Adrenal gland (tissue), 12 donors: ENCODE results near the gene FGD4. TPM values are rescaled to one million over a fixed set of nuclear protein-coding genes. Genes with fewer than 3 reads are reported as not detected.

ENCODE experiments used
- DNase-seq, 7 donors: peaks; one replicate each; pipeline ENCODE4 v3.0.0-alpha.2; 2019 to 2020
- H3K27ac ChIP-seq, 5 donors: fragments of 200-600 bp; sonication (generic) in 4 of 5; 1 replicate in 3 of 5; 2 replicates in 2 of 5; pipeline versions ENCODE4 v1.5.1 to v1.8.0; 2016 to 2020; ENCODE audit warnings: mild to moderate bottlenecking in 1 of 5
- H3K27me3 ChIP-seq: fragments of 200-600 bp; 2 replicates; pipeline ENCODE4 v1.8.0; 2021
- H3K36me3 ChIP-seq, 2 donors: fragments of 200-600 bp; replicated peaks in 1 of 2; 1 replicate in 1 of 2; 2 replicates in 1 of 2; pipeline versions ENCODE4 v1.5.1 to v1.8.0; 2018 to 2022
- H3K4me1 ChIP-seq, 2 donors: fragments of 200-600 bp; replicated peaks in 1 of 2; 1 replicate in 1 of 2; 2 replicates in 1 of 2; pipeline versions ENCODE4 v1.5.1 to v1.8.0; 2018 to 2021
- H3K4me3 ChIP-seq, 4 donors: fragments of 200-600 bp; sonication (generic) in 3 of 4; one replicate each; pipeline ENCODE4 v1.5.1; 2016 to 2018
- H3K9me3 ChIP-seq, 3 donors: fragments of 200-600 bp; sonication (generic) in 1 of 3; replicated peaks in 1 of 3; 1 replicate in 2 of 3; 2 replicates in 1 of 3; pipeline versions ENCODE4 v1.5.1 to v1.8.0; 2016 to 2021
- POLR2A ChIP-seq, 2 donors: fragments of 450-650 bp; IDR thresholded peaks; one replicate each; pipeline ENCODE4 v1.6.1; 2017; ENCODE audit warnings: antibody characterized with exemption in 2 of 2, mild to moderate bottlenecking in 2 of 2, moderate library complexity in 1 of 2
- WGBS, 4 donors: extraction: QIAGEN DNeasy Blood & Tissue Kit in 2 of 4; methylation state at CpG; one replicate each; pipeline versions ENCODE4 v1.1.5 to v1.1.7; 2013 to 2017; 5-methylcytosine and 5-hydroxymethylcytosine counted together
- intact Hi-C, 2 donors: fragments of 100-400 bp; cut with DNase I; formaldehyde crosslinking; loops; one replicate each; pipeline versions ENCODE4 v1.14.1 to v1.15.0; 2022 to 2023
- polyA plus RNA-seq, 3 donors: library from polyadenylated mRNA; stranded (reverse); fragments of 200-250 nt in 2 of 3; fragments of 350-450 nt in 1 of 3; fragmentation: Illumina TruSeq in 1 of 3; extraction: RNeasy Lipid Tissue Mini Kit (QIAGEN cat#74804) in 1 of 3; gene quantifications; one replicate each; pipeline ENCODE4 v1.2.3, GENCODE V29; 2013 to 2014
- total RNA-seq, 9 donors: library from RNA; depleted of rRNA in 4 of 9; stranded (reverse); fragments of >200 nt in 4 of 9; fragments of 120-200 nt in 1 of 9; fragmentation: NEBNext Ultra II Directional in 1 of 9; extraction: Animal tissue kit (Norgen Biotek cat#: 25700) in 1 of 9; gene quantifications; one replicate each; pipeline versions ENCODE4 v1.1.0 to v1.2.4, GENCODE V29; 2013 to 2023
- TF ChIP-seq, protein P1 (sequence below), 6 experiments: fragments of 450-650 bp in 4 of 6; fragments of 200-600 bp in 2 of 6; sonication (generic) in 1 of 6; IDR thresholded peaks; 1 replicate in 5 of 6; 2 replicates in 1 of 6; pipeline versions ENCODE4 v1.5.1 to v1.8.0; 2016 to 2021; ENCODE audit warnings: antibody characterized with exemption in 6 of 6, mild to moderate bottlenecking in 2 of 6, moderate library complexity in 1 of 6
- donor health status: healthy with polysubstance abuse.
- donor health status: Bipolar disorder and iron deficiency.
- donor health status: DM: yes; HTN: yes; CAD: no.
- donor health status: DM: no; HTN: no; CAD: no.
- donor health status: DM: no; HTN: no; CAD: no.
- donor health status: DM: yes; HTN: yes; CAD: no.

Gene FGD4
- total and polyA plus RNA-seq, 12 donors, result 1.7 to 38.5 (median 16.6) TPM

DNA sequence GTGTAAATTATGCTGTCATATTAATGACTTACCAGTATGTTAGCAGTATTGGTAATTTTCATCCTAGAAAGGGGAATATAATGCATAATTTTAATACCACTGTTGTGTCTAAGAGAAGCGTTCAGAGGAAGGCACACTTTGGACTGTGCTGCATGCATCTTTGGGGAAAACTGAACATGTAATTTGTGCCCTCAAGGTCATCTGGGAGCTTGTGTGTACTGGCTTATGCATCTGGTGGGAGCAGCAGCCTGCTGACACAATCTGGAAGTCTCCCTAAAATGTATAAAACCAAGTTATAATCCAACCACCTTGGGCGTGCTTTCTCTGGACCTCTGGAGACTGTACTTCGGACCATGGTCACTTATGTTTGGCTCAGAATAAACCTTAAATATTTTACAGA is 14.1 kb downstream of the FGD4 start:
- H3K27ac ChIP-seq, result no peak overlapping the region
- no peaks in the 10 kb centered on the region for H3K9me3 ChIP-seq
- TF ChIP-seq POLR2A (IDR thresholded peaks at IDR 0.05), result no peak
- TF ChIP-seq, protein P1, sequence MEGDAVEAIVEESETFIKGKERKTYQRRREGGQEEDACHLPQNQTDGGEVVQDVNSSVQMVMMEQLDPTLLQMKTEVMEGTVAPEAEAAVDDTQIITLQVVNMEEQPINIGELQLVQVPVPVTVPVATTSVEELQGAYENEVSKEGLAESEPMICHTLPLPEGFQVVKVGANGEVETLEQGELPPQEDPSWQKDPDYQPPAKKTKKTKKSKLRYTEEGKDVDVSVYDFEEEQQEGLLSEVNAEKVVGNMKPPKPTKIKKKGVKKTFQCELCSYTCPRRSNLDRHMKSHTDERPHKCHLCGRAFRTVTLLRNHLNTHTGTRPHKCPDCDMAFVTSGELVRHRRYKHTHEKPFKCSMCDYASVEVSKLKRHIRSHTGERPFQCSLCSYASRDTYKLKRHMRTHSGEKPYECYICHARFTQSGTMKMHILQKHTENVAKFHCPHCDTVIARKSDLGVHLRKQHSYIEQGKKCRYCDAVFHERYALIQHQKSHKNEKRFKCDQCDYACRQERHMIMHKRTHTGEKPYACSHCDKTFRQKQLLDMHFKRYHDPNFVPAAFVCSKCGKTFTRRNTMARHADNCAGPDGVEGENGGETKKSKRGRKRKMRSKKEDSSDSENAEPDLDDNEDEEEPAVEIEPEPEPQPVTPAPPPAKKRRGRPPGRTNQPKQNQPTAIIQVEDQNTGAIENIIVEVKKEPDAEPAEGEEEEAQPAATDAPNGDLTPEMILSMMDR (IDR thresholded peaks at IDR 0.05), result no peak
- H3K36me3 ChIP-seq, result no peaks in the 10 kb centered on the region
- H3K27me3 ChIP-seq, result no peaks in the 10 kb centered on the region
- DNase-seq, result no peak
- WGBS, 4 donors, result 64 to 74% (median 70%) methylated on average over 3 of the region's 3 CpGs
- intact Hi-C loops, result no loop called here
- H3K4me1 ChIP-seq, result no peaks in the 10 kb centered on the region
- no peak overlapping the region for H3K4me3 ChIP-seq

DNA sequence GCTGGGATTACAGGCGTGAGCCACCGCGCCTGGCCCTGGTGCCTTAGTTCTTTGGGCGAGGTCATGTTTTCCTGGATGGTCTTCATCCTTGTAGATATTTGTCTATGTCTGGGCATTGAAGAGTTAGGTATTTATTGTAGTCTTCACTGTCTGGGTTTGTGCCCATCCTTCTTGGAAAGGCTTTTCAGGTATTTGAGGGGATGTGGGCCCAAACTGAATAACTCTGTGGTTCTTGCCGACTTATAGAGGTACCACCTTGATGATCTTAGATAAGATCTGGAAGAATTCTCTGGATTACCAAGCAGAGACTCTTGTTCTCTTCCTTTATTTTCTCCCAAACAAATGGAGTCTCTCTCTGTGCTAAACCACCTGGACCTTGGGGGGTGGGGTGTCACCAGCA is 18.9 kb downstream of the FGD4 start:
- H3K27me3 ChIP-seq, result no peaks in the 10 kb centered on the region
- WGBS, 4 donors, result 93 to 99% (median 98%) methylated on average over 5 of the region's 5 CpGs
- no peaks in the 10 kb centered on the region for H3K36me3 ChIP-seq
- H3K4me3 ChIP-seq, result no peak overlapping the region
- TF ChIP-seq POLR2A (IDR thresholded peaks at IDR 0.05), result no peak
- TF ChIP-seq, protein P1 (IDR thresholded peaks at IDR 0.05), result no peak
- H3K4me1 ChIP-seq, result peaks cover 0 to 7% of the 10 kb centered on the region in 2 donors
- no peak for DNase-seq
- H3K27ac ChIP-seq, result no peak overlapping the region
- H3K9me3 ChIP-seq, result no peaks in the 10 kb centered on the region
- intact Hi-C loops, result no loop called here

DNA sequence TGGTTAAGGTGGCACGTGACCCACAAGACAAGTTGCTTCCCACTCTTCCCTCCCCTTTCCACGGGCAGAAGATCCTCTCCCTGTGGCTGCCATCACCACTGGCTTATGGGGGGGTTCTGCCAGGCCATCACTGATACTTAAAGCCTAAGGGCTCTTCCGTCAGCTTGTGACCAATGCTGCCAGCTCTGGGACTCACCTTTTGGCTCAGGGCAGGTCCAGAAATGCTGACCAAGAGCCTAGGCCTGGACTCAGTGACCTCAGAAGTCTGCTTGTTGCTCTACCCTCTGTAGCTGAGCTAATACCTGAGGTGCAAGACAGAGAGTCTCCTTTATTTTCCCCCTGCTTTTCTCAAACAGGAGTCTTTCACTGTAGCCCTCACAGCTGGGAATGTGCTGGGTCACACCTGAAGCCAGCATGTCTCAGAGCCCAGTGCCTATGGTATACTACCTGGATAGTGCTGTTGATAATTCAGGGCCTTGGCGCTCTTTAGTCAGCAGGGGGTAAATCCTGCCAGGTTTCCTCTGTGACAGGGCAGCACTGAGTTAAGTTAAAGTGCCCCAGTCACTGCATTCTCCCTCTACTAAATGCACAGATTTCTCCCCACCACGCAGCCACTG is 19.7 kb downstream of the FGD4 start:
- H3K9me3 ChIP-seq, result no peaks in the 10 kb centered on the region
- no peaks in the 10 kb centered on the region for H3K36me3 ChIP-seq
- no peak for DNase-seq
- H3K4me3 ChIP-seq, result no peak overlapping the region
- intact Hi-C loops, result no loop called here
- no peak overlapping the region for H3K27ac ChIP-seq
- no peaks in the 10 kb centered on the region for H3K27me3 ChIP-seq
- WGBS, 4 donors, result 69 to 96% (median 82%) methylated on average over 4 to 5 of the region's 5 CpGs
- TF ChIP-seq, protein P1 (IDR thresholded peaks at IDR 0.05), result no peak
- TF ChIP-seq POLR2A (IDR thresholded peaks at IDR 0.05), result no peak
- H3K4me1 ChIP-seq, result peaks cover 0 to 7% of the 10 kb centered on the region in 2 donors

DNA sequence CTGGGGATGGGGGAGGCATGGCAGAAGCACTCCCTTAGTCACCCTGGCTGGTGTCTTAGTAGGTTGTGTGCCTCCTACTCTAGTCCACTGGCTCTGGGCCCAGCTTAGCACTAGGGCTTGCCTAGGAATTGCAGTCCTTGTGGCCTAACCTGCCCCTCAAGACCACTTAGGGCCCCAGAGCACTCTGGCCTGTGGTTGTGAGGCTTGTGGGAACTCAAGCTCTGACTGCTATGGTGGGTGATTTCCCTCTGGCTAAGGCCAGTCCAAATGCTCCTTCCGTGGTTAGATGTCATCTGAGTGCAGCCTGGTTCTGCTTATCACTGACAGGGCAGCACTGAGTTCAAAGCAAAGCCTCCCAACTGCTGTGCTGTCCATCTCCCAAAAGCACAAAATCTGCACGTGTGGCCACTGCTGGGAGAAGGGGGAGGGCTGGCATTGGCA is 20.2 kb downstream of the FGD4 start:
- no peaks in the 10 kb centered on the region for H3K36me3 ChIP-seq
- intact Hi-C loops, result no loop called here
- H3K9me3 ChIP-seq, result no peaks in the 10 kb centered on the region
- no peak overlapping the region for H3K27ac ChIP-seq
- H3K27me3 ChIP-seq, result no peaks in the 10 kb centered on the region
- no peak for TF ChIP-seq POLR2A (IDR thresholded peaks at IDR 0.05)
- TF ChIP-seq, protein P1 (IDR thresholded peaks at IDR 0.05), result no peak
- peaks cover 0 to 7% of the 10 kb centered on the region in 2 donors for H3K4me1 ChIP-seq
- no peak for DNase-seq
- 35 to 64% (median 54%) methylated on average over 2 of the region's 2 CpGs; no CpG with 5 or more reads in 1 of the 4 donors for WGBS, 4 donors
- no peak overlapping the region for H3K4me3 ChIP-seq
